ENCODE data around the gene ATXN7.
A peak's percentile ranks its signal among the peaks of the same experiment; 100 is the strongest.

Gene ATXN7

GRCh38 chr3:63864008-63864964 lies 619 bp downstream of the ATXN7 start:
- DNase-seq, result peak in 33 of 51 donors; percentile 2 to 55 (median 27)

- no peak for DNase-seq
These were observed 1.3 kb downstream of the ATXN7 start for GRCh38 chr3:63864965-63865327.

GRCh38 chr3:63867225-63867624 lies 3.6 kb downstream of the ATXN7 start:
- no peak for DNase-seq

DNA sequence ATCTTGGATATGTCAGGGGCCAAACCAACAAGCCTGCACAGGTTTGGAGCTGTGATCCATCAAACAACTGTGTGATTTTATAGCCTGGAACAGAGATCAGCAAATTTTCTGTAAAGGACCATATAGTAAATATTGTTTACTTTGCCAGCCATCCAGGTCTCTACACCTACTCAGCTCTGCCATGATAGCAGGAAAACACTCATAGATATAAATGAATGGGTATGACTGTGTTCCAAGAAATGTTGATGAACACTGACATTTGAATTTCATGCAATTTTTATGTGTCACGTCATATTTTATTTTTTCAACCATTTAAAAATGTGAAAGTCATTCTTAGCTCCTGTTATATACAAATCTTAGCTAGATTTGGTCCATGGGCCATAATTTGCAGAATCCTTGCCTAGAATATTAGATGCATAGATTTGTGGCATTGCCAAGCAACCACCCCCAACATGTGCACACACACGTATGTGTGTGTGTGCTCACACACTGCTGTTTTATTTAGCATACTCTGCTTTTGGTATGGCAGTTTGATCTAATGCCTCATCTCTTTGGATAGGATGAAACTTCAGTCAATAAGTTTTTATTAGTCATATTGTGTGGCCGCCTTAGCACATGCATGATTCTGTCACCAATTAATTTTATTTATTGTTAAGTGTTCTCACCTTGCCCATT lies 6.4 kb downstream of the ATXN7 start:
- no peak for DNase-seq

GRCh38 chr3:63870615-63871005 lies 6.9 kb downstream of the ATXN7 start:
- DNase-seq, result no peak

DNA sequence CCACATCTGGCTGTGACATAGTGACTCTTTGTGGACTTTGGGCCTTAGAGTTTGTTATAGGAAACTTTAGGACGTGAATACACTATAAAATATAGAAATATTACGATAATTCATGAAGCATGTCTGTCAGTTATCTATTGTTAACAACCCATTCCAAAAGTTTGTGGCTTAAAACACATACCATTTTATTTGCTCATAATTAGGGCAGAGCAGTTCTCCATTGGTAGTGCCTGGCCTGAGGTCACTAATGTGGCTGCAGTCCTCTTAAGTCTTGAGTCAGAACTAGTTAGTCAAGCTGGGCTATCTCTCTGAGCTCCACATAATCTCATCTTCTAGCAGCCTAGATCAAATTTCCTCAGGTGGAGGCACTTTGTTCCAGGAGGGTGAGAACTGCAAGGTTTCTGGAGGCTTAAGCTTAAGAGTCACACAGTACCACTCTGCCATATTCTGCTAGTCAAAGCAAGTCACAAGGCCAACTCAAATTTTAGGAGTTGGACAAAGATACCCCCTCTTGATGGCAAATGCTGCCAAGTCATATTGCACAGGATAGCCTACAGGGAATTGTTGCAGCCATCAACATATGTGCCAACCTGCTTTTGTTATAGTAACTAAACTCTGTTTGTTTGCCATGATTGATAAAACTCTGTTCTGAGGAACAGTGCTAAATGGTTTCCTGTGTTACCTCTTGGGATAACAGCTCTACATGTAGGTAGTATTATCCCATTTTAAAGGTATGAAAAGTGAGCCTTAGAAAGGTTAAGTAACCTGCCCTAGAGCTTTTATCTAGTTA lies 8.7 kb downstream of the ATXN7 start:
- no peak for DNase-seq

- DNase-seq, result no peak
These were observed 11.1 kb downstream of the ATXN7 start for GRCh38 chr3:63874769-63875168.

DNA sequence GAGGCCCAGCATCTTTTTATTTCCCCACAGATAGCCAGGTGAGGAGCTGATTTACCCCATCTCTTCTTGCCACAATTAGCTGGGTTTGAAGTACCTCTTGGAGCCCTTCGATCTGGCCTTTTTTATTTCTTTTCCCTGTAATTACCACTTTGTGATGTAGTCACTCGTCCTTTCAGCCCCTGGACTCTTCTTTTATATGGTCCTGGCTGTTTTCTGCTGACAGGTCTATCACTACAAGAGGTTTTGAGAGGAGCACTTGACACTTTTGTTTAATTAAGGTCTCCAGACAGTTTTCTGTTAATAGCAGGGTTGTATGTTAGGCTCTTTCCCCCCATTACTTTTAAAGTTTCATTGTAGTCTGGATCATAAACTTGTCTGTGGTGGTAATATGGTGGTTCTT lies 11.8 kb downstream of the ATXN7 start:
- no peak for DNase-seq

- DNase-seq, result no peak
These were observed 12.6 kb downstream of the ATXN7 start for GRCh38 chr3:63876260-63876659.

- peak in 1 of 51 donors; percentile 6 for DNase-seq
These were observed 14.2 kb downstream of the ATXN7 start for GRCh38 chr3:63877737-63878393.

- no peak for DNase-seq
These were observed 14.9 kb downstream of the ATXN7 start for GRCh38 chr3:63878394-63879060.

- no peak for DNase-seq
These were observed 17.0 kb downstream of the ATXN7 start for GRCh38 chr3:63880653-63881052.

GRCh38 chr3:63886858-63887257 lies 23.2 kb downstream of the ATXN7 start:
- peak in 1 of 51 donors; percentile 4 for DNase-seq

DNA sequence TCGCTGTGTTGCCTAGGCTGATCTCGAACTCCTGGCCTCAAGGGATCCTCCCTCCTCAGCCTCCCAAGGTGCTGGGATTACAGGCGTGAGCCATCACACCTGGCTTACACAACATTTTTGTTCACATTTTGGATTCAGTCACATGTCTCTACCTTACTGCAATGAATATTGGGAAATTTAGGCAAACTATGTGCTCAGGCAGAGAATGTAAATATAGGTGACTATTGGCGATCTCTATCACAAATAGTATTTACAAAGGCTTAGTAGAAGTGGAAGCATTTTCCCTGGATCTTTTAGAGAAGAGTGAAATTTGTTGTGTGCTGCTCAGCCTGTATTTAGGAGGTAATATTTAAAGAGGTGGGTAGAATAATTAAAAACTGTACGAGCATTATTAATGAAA lies 27.9 kb downstream of the ATXN7 start:
- no peak for DNase-seq

DNA sequence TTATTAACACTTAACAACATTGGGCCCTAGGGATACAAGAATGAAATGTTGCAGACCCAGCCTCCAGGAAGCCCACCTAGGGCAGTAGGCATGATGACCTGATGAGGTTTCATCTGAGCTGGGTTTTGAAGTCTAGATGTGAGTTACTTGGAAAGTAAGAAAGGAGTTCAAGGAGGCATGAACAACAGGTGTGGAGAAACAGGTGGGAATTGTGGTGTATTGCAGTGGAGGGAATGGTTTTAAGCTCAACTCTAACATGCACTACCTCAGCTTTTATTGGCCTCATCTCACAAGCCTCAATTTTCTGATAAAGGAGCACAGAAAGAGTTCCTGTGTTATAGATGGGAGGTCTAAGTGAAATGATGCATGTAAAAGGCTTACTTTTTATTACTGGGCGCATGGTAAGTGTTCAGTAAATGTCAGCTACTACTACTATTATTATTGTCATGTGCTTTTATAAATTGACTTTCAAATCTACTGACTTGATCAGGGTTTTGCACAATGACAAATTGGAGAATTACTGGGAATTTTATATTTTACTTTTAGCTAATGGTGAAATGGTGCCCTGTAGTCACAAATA lies 29.2 kb downstream of the ATXN7 start:
- no peak for DNase-seq

GRCh38 chr3:63895422-63896189 lies 31.9 kb downstream of the ATXN7 start:
- no peak for DNase-seq

DNA sequence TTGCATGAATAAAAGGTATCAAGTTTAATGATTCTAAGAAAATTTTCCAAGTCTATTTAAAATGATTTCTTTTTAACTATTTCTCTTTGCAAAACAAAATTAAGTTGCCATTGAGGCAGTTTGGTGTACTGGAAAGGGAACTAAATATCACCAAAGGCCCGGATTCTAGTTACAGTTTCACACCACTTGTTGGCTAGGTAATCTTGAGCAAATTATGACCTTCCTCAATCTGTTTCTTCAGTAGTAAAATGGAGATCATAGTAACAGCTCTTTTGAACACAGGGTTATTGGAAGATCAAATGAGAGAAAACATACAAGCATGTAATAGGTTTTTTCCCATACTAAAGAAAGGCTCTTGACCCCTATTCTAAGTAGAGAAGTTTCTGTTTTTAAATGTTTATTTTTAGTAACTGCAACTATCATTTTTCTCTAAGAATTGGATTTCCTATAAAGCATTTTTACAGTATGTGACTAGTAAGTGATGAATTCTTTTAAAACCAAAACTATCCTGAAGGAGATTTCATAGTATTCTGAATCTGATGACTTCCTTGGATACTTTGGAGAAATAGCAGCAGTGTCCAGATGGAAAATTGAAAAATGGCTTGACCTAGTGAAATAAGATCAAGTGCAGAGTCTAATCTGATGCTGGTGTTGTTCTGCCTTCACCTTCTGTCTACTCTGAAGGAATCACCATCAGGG lies 32.8 kb downstream of the ATXN7 start:
- no peak for DNase-seq

- no peak for DNase-seq
These were observed 36.3 kb downstream of the ATXN7 start for GRCh38 chr3:63900010-63900409.

DNA sequence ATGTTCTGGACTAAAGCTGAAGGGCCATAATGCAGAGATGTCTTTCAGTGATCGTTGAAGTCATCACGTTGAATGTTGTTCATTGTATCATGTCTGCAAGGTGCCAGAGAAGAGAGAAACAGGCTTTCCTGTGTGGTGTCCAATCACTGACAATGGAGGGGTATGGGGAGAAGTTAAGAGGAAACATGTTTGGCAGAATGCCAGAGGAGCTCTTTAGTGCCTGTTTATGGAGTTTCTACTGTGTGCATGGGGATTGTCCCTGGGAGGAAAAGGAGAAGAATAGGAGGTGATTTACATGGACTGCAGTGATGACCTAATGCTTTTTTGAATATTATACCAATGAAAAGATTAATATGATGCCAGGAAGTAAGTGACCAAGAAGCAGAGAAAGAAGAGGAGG lies 36.8 kb downstream of the ATXN7 start:
- no peak for DNase-seq

All from hypothalamus (tissue), 51 donors.